Activated T-cell treated with anti-CD3 and anti-CD28 coated beads, Interleukin-2, amount 50 U/mL, for 72 hours (primary cell): ENCODE data around the gene NHSL1. TPM values are rescaled to one million over a fixed set of nuclear protein-coding genes. Genes with fewer than 3 reads are reported as not detected.

Source experiments
- ATAC-seq, 2 donors: fragments of 150-1000 bp; cut with Tn5 transposase; replicated peaks in 1 of 2; 2 replicates each; pipeline ENCODE4 v1.10.0; 2021; ENCODE audit warnings: moderate library complexity in 2 of 2, mild to moderate bottlenecking in 1 of 2
- DNase-seq, 2 donors: peaks; one replicate each; pipeline ENCODE4 v3.0.0; 2021 to 2022; ENCODE audit warnings: mixed read lengths in 1 of 2
- H3K27ac Mint-ChIP-seq: one replicate; pipeline ENCODE4 v1.8.0; 2022; ENCODE audit warnings: mild to moderate bottlenecking, moderate library complexity, mixed read lengths
- H3K27me3 Mint-ChIP-seq: one replicate; pipeline ENCODE4 v1.8.0; 2022; ENCODE audit warnings: low read depth, mixed read lengths
- H3K36me3 Mint-ChIP-seq, 2 donors: one replicate each; pipeline ENCODE4 v1.8.0; 2022; ENCODE audit warnings: mixed read lengths in 2 of 2, mild to moderate bottlenecking in 1 of 2; ENCODE audit not compliant: insufficient read depth in 2 of 2
- H3K4me1 Mint-ChIP-seq: one replicate; pipeline ENCODE4 v1.8.0; 2022; ENCODE audit warnings: low read depth, mixed read lengths
- H3K4me3 Mint-ChIP-seq, 2 donors: one replicate each; pipeline ENCODE4 v1.8.0; 2022; ENCODE audit warnings: mild to moderate bottlenecking in 2 of 2, mixed read lengths in 2 of 2, moderate library complexity in 2 of 2
- H3K9me3 Mint-ChIP-seq, 2 donors: one replicate each; pipeline ENCODE4 v1.8.0; 2022; ENCODE audit warnings: mixed read lengths in 2 of 2
- total RNA-seq, 2 donors: library from RNA; stranded (reverse); gene quantifications; one replicate each; pipeline ENCODE4 v1.2.3, GENCODE V29; 2022

The NHSL1 gene
- 1 to 10 TPM; 1.2 to 1.6 TPM for total RNA-seq

- Mint-ChIP-seq H3K4me3 (no peak within 1 kb of the TSS), H3K36me3 (no peaks in the 10 kb centered on the region), H3K27ac (no peak within 1 kb of the TSS), H3K4me1 (no peaks in the 10 kb centered on the region), H3K27me3 (peaks cover 7% of the 10 kb centered on the region), H3K9me3 (no peaks in the 10 kb centered on the region)
- ATAC-seq: peak in 1 of 2 donors; percentile 25
- DNase-seq: no peak
Measured at GRCh38 chr6:138499303-138500018, at the start of gene NHSL1. Gene NHSL1 (minus strand): TSS chr6:138499494. CDS start chr6:138499290, 204 bp downstream.

DNA sequence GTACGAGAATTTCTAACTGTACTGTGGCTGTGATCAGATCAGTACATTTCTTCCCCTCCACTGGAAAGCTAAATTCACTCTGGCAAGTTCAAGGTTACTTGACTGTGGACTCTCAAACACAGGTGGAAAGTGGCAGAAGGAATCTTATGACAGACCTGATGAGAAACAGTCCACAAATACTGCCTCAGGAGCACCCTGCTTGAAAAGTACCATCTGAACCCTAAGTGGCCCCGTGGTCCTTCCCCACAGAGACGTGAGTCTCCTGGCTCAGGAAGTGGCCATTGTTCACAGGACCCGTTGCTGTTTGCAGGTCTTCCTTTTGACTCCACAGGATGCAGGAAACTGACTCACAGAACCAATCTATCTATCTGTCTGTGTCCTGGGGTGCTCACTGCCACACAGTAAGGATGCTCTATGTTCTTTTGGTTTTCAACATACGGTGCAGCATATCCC, 47.5 kb upstream of the NHSL1 start:
- H3K36me3 Mint-ChIP-seq: no peaks in the 10 kb centered on the region
- ATAC-seq: peak; percentile 81 to 98

GRCh38 chr6:138545621-138545980, 46.3 kb upstream of the NHSL1 start:
- Mint-ChIP-seq H3K4me1 (peaks cover 9% of the 10 kb centered on the region), H3K4me3 (no peak overlapping the region), H3K27ac (peak overlapping the region; percentile 2), H3K27me3 (peaks cover 22% of the 10 kb centered on the region), H3K36me3 (no peaks in the 10 kb centered on the region), H3K9me3 (no peaks in the 10 kb centered on the region)
- DNase-seq (no peak), ATAC-seq (no peak)

More for the DNA sequence above, 47.5 kb upstream of the NHSL1 start:
- Mint-ChIP-seq H3K4me1 (peaks cover 9% of the 10 kb centered on the region), H3K9me3 (no peaks in the 10 kb centered on the region), H3K4me3 (no peak overlapping the region), H3K27ac (no peak overlapping the region), H3K27me3 (peaks cover 21% of the 10 kb centered on the region)
- peak; percentile 20 to 29 for DNase-seq

DNA sequence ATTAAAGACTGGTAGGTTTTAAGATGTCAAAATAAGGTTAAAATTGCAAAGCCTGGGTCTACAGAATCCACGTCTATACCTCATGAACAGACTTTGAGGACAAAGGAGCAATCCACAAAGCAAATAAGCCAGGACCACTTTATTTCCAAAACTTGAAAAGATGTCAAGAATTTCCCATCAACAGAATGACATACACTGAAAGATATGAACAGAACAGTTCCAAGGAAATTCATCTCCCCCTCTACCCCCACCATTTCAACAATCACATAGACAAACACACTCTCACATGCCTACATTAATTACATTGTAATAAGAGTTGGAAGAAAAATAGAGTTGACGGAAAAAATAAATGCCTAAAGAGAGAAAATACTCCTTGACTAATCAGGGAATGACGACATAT, 45.2 kb upstream of the NHSL1 start:
- Mint-ChIP-seq H3K27ac (peak overlapping the region; percentile 1), H3K27me3 (peaks cover 22% of the 10 kb centered on the region), H3K9me3 (no peaks in the 10 kb centered on the region), H3K4me3 (no peak overlapping the region), H3K36me3 (no peaks in the 10 kb centered on the region), H3K4me1 (peaks cover 9% of the 10 kb centered on the region)
- no peak for ATAC-seq
- DNase-seq: no peak

DNA sequence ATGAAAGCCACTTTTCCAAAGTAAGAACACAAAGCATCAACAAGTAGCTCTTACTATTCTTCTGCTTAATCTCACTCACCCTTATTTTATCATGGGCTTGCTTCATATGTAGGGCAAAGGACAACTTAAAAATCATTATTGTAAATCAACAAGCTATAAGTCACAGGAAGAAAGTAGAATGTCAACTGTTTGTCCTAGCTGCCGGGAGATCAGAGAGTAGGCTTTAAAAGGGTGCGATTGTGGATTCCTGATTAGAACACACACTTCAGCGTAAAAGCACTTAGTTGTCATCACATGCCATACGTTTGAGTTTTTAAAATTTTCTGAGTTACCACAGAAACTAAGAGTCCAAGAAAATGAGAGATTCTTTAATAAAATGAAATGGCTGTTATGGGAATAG, 44.4 kb upstream of the NHSL1 start:
- no peaks in the 10 kb centered on the region for H3K36me3 Mint-ChIP-seq
- no peaks in the 10 kb centered on the region for H3K9me3 Mint-ChIP-seq
- ATAC-seq: no peak
- peaks cover 9% of the 10 kb centered on the region for H3K4me1 Mint-ChIP-seq
- H3K4me3 Mint-ChIP-seq: no peak overlapping the region
- H3K27me3 Mint-ChIP-seq: peaks cover 22% of the 10 kb centered on the region
- H3K27ac Mint-ChIP-seq: no peak overlapping the region
- no peak for DNase-seq

DNA sequence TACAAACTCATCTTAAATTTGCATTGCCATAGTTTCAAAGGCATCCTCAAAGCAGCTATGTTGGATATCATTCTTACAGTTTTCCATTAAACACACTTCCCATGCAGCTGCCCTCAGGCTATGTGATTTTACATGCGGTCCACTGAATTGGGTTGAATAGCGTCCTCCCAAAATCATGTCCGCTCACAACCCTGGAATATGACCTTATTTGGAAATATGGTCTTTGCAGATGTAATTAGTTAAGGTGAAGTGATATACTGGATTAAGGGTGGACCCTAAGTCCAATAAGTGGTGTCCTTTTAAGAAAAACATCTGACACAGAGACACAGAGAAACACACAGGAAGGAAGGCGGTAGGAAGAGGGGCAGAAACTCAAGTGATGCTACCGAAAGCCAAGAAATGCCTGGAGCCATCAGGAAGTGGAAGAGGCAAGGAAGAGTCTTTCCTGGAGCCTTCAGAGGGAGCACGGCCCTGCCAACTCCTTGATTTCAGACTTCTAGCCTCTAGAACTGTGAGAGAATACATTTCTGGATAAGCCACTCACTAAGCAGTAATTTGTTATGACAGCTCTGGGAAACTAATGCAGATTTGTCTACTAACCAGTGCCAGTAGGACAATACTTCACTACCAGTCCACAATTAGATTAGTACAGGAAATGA, 42.7 kb upstream of the NHSL1 start:
- no peak overlapping the region for H3K4me3 Mint-ChIP-seq
- H3K4me1 Mint-ChIP-seq: peaks cover 5% of the 10 kb centered on the region
- no peaks in the 10 kb centered on the region for H3K9me3 Mint-ChIP-seq
- H3K27ac Mint-ChIP-seq: no peak overlapping the region
- ATAC-seq (no peak), DNase-seq (no peak)
- H3K36me3 Mint-ChIP-seq: no peaks in the 10 kb centered on the region
- peaks cover 23% of the 10 kb centered on the region for H3K27me3 Mint-ChIP-seq

DNA sequence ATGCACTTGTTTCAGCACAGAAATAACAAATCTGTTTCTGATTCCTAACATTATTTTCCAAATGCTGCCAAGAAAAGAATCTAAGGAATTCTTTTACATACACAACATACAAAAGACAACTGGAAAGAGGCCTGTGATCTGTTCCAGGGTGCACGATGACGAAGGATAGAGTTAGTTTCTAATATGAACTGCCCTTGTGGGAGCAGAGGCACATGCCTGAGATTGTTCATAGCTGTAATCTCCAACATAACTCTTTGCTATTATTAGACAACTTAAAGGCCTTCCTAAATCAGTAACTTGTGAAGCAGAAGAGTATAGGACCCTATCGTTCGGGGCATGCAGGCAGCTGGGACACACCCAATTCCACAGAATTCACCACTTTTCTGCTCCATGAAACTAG, 41.2 kb upstream of the NHSL1 start:
- ATAC-seq (no peak), DNase-seq (no peak)
- no peak overlapping the region for H3K4me3 Mint-ChIP-seq
- no peaks in the 10 kb centered on the region for H3K4me1 Mint-ChIP-seq
- H3K27me3 Mint-ChIP-seq: peaks cover 29% of the 10 kb centered on the region
- no peak overlapping the region for H3K27ac Mint-ChIP-seq
- no peaks in the 10 kb centered on the region for H3K36me3 Mint-ChIP-seq
- H3K9me3 Mint-ChIP-seq: no peaks in the 10 kb centered on the region

DNA sequence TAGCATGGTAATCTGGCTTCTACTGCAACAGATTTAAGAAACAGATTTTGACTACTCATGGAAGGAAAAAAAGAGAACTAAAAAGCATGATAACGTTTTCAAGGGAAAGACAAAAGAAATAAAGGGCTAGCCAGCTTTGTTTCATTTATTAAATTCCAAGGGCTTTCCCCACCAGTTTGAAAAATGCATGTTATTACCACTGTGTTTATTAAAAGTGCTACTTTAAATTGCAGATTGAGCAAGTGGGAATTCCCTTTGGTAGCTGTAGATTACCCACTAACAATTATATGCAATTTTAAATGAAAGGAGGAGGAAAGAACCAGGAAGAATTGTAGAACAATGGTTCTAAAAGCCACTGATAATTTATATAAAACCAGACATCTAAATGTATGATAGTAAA, 40.6 kb upstream of the NHSL1 start:
- H3K27ac Mint-ChIP-seq: no peak overlapping the region
- DNase-seq (no peak), ATAC-seq (no peak)
- H3K27me3 Mint-ChIP-seq: peaks cover 25% of the 10 kb centered on the region
- no peak overlapping the region for H3K4me3 Mint-ChIP-seq
- no peaks in the 10 kb centered on the region for H3K9me3 Mint-ChIP-seq
- no peaks in the 10 kb centered on the region for H3K4me1 Mint-ChIP-seq
- H3K36me3 Mint-ChIP-seq: no peaks in the 10 kb centered on the region

DNA sequence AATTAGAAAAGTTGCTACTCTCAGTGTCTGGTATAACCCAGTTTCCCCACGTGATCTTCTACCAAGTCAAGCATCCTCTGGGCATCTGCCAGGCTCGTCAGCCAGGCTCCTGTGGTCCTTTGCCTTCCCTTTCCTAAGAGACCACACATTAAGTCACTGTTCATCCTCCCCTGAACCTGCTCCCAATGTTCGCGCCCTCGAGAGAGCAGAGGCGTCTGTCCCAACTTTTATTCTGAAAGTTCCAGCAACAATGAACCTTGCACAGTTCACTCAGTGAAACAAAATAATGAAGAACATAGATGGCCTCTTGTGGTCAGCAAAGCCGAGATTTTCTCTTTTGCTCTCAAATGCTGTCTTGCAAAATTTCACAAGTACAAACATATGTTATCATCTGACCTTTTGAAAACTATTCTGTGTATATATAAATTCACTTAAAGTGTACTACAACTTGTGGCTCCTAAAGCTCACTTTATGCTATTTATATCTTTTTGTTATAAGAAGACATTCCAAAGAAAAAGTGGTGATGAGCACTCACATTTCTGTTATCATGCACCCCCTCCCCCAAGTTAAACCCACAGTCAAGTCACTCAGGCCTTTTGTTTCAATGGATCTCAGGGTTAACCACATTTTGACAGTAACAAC, 39.2 kb upstream of the NHSL1 start:
- no peak for ATAC-seq
- no peaks in the 10 kb centered on the region for H3K36me3 Mint-ChIP-seq
- no peak for DNase-seq

GRCh38 chr6:138537106-138537505, 37.8 kb upstream of the NHSL1 start:
- Mint-ChIP-seq H3K4me3 (no peak overlapping the region), H3K27me3 (peaks cover 24% of the 10 kb centered on the region), H3K27ac (no peak overlapping the region), H3K4me1 (no peaks in the 10 kb centered on the region), H3K9me3 (no peaks in the 10 kb centered on the region), H3K36me3 (no peaks in the 10 kb centered on the region)
- ATAC-seq (no peak), DNase-seq (no peak)

More for the DNA sequence above, 39.2 kb upstream of the NHSL1 start:
- Mint-ChIP-seq H3K4me3 (no peak overlapping the region), H3K9me3 (no peaks in the 10 kb centered on the region), H3K27ac (no peak overlapping the region), H3K4me1 (no peaks in the 10 kb centered on the region), H3K27me3 (peaks cover 25% of the 10 kb centered on the region)

GRCh38 chr6:138535728-138536455, 36.6 kb upstream of the NHSL1 start:
- Mint-ChIP-seq H3K27ac (no peak overlapping the region), H3K9me3 (no peaks in the 10 kb centered on the region), H3K27me3 (peaks cover 24% of the 10 kb centered on the region), H3K36me3 (no peaks in the 10 kb centered on the region), H3K4me3 (no peak overlapping the region), H3K4me1 (no peaks in the 10 kb centered on the region)
- ATAC-seq (no peak), DNase-seq (no peak)

DNA sequence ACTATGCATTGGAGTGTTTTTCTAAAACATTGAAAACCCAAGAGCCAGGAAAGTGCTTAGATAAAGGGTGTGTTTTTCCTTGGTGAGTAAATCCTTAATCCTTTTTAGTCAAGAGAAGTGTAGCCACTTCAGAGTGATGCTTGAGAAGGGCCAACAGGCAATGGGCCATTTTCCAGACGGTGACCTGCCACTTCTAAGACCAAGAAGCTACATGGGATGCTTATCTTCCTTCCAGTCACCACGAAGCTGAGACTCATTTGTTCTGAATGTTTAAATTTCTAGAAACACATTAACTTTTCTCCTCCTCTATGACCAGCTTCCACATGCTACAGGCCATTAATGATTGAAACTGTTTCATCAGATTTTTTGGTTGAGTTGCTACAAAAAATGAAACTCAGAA, 34.4 kb upstream of the NHSL1 start:
- no peak for DNase-seq
- Mint-ChIP-seq H3K9me3 (no peaks in the 10 kb centered on the region), H3K27me3 (peaks cover 24% of the 10 kb centered on the region), H3K4me1 (no peaks in the 10 kb centered on the region), H3K27ac (no peak overlapping the region), H3K36me3 (no peaks in the 10 kb centered on the region), H3K4me3 (no peak overlapping the region)
- ATAC-seq: no peak

- no peak for ATAC-seq
- peaks cover 18% of the 10 kb centered on the region for H3K27me3 Mint-ChIP-seq
- DNase-seq: no peak
- no peaks in the 10 kb centered on the region for H3K9me3 Mint-ChIP-seq
- H3K4me1 Mint-ChIP-seq: no peaks in the 10 kb centered on the region
- no peak overlapping the region for H3K4me3 Mint-ChIP-seq
- no peak overlapping the region for H3K27ac Mint-ChIP-seq
- no peaks in the 10 kb centered on the region for H3K36me3 Mint-ChIP-seq
Measured at GRCh38 chr6:138531387-138531786, 32.1 kb upstream of the NHSL1 start.
